HG03442 (cell line): ENCODE measurements around the gene KRTAP4-4.
"Not testable (repeated sequence)": the region's sequence is repeated elsewhere in the genome, so short reads cannot be mapped to it uniquely, and the experiment has no call there.

Source experiments
- ATAC-seq: cut with Tn5 transposase; IDR thresholded peaks from one replicate; pipeline ENCODE4 v1.9.1; 2021; ENCODE audit warnings: mild to moderate bottlenecking, moderate library complexity; ENCODE audit not compliant: unreplicated experiment

Gene KRTAP4-4

GRCh38 chr17:41160648-41161047, at the start of gene KRTAP4-4:
Gene KRTAP4-4, minus strand, starts transcription at chr17:41160748. Its CDS starts 57 bp downstream, at chr17:41160691.
- no peak for ATAC-seq

- no peak for ATAC-seq
Measured at GRCh38 chr17:41199421-41200078, 39.0 kb upstream of the KRTAP4-4 start.

GRCh38 chr17:41196068-41196467, 35.5 kb upstream of the KRTAP4-4 start:
- ATAC-seq = no peak

GRCh38 chr17:41190328-41190727, 29.8 kb upstream of the KRTAP4-4 start:
- ATAC-seq = no peak

GRCh38 chr17:41189837-41190318, 29.3 kb upstream of the KRTAP4-4 start, which contains the start of gene KRTAP9-1:
Gene KRTAP9-1, plus strand, starts transcription at chr17:41189887. Its CDS starts 0 bp downstream, at chr17:41189887.
- ATAC-seq = not testable (repeated sequence)

- no peak for ATAC-seq
Measured at GRCh38 chr17:41186872-41187271, 26.3 kb upstream of the KRTAP4-4 start.

GRCh38 chr17:41185001-41185400, 24.5 kb upstream of the KRTAP4-4 start:
- ATAC-seq = no peak

- no peak for ATAC-seq
Measured at GRCh38 chr17:41184480-41184961, 24.0 kb upstream of the KRTAP4-4 start, which contains the start of gene KRTAP4-1. Gene KRTAP4-1, minus strand, starts transcription at chr17:41184911. Its CDS starts 57 bp downstream, at chr17:41184854.

- no peak for ATAC-seq
Measured at GRCh38 chr17:41178843-41179616, 18.5 kb upstream of the KRTAP4-4 start.

GRCh38 chr17:41178341-41178740, 17.8 kb upstream of the KRTAP4-4 start:
- no peak for ATAC-seq

- no peak for ATAC-seq
Measured at GRCh38 chr17:41177727-41178271, 17.3 kb upstream of the KRTAP4-4 start, which contains the start of gene KRTAP4-2. Gene KRTAP4-2, minus strand, starts transcription at chr17:41178221. Its CDS starts 57 bp downstream, at chr17:41178164.

GRCh38 chr17:41176744-41177387, 16.3 kb upstream of the KRTAP4-4 start:
- no peak for ATAC-seq

GRCh38 chr17:41171886-41172285, 11.3 kb upstream of the KRTAP4-4 start:
- no peak for ATAC-seq

GRCh38 chr17:41168121-41168520, 7.6 kb upstream of the KRTAP4-4 start, which contains the start of gene KRTAP4-3:
Gene KRTAP4-3, minus strand, starts transcription at chr17:41168221. Its CDS starts 49 bp downstream, at chr17:41168172.
- no peak for ATAC-seq

GRCh38 chr17:41167561-41167960, 7.0 kb upstream of the KRTAP4-4 start:
- ATAC-seq = no peak

- ATAC-seq = no peak
Measured at GRCh38 chr17:41163828-41164227, 3.3 kb upstream of the KRTAP4-4 start.

GRCh38 chr17:41160190-41160589, 358 bp downstream of the KRTAP4-4 start:
- ATAC-seq = not testable (repeated sequence)

- ATAC-seq = no peak
Measured at GRCh38 chr17:41153856-41154255, 6.7 kb downstream of the KRTAP4-4 start.

GRCh38 chr17:41151525-41151924, 9.0 kb downstream of the KRTAP4-4 start:
- ATAC-seq = no peak

- no peak for ATAC-seq
Measured at GRCh38 chr17:41150026-41150425, 10.5 kb downstream of the KRTAP4-4 start.

- no peak for ATAC-seq
Measured at GRCh38 chr17:41149652-41149985, 10.9 kb downstream of the KRTAP4-4 start, which contains the start of gene KRTAP4-5. Gene KRTAP4-5, minus strand, starts transcription at chr17:41149825. Its CDS starts 58 bp downstream, at chr17:41149767.
